NCI-H1048 (cell line): ENCODE results near the gene ASPSCR1.
A peak's percentile ranks its signal among the peaks of the same experiment; 100 is the strongest.

Experiments used
- DNase-seq: peaks from one replicate; lab custom pipeline; 2025; lab: John Stamatoyannopoulos, UW

ASPSCR1 gene

DNA sequence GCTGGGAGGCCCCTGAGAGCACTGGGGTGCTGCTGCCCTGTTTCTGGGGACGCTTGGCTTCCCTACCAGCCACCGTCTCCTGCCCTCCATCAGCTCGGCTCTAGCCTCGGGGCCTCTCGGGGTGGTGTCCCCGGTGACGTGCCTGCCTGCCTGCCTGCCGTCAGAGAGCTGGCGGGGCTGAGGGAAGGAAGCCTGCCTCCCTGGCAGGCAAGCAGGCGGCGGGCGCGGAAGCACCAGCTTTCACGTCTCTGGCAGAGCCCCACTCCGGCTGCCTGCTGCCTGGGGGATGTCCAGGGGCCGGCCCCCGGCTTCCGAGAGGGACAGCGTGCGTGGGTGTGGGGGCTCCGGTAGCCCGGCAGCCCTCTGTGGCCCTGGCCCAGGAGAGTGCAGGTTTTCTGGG is 35.9 kb downstream of the ASPSCR1 start:
- no peak for DNase-seq

DNA sequence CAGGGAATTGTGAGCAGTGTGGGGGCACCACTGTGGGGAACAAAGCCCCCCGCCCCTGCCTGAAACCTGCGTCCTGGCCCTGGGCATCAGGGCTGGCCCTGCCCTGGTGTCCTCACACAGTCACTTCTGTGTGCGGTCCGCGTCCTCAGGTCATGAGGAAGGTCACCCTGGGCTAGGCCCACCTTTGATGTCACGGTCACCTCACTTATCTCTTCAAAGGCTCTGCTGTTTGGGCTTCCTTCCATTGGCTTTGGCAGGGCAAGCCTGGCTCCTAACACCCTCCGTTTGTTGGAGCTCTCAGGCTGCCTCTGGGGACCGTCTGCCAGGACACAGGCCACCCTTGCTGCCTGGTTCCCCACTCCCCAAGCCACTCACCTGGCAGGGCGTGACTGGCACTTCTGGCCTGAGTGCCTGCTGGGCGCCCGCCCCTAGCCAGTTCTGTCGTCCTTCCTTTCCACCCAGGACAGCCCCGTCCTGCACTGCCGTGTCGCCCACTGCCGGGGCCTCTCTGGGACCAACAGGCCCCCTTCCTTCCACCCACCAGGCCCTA is 36.4 kb downstream of the ASPSCR1 start:
- DNase-seq: no peak

DNA sequence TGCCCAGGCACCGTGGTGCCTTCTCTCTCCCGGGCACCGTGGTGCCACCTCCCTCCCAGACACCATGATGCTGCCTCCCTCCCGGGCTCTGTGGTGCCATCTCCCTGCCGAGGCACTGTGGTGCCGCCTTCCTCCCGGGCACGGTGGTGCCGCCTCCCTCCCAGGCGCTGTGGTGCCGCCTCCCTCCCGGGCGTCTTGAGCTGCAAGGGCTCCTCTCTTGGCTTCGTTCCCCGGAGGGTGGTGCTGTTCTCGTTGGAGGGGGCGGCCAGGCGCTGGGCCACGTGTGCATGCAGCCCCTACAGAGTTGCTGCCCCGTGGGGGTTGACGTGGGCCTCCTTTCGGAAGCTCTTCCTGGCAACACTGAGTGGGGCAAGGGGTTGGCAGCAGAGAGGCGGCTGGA is 37.0 kb downstream of the ASPSCR1 start:
- no peak for DNase-seq

DNA sequence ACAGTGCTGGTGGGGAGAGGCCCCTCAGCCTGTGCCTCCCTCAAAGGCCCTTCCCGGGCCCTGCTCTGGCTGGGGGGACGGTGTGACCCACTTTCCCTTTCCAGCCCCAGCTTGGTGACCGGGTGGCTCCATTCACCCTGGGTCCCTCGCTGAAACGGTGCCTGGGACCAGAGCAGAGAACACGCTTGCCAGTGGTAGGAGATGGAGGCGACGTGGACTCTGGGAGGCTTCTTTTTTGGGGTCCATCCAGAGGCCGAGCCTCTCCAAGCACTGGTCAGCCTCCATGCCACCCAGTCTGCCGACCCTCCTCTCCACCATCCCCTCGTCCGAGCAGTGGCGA is 37.5 kb downstream of the ASPSCR1 start:
- no peak for DNase-seq

DNA sequence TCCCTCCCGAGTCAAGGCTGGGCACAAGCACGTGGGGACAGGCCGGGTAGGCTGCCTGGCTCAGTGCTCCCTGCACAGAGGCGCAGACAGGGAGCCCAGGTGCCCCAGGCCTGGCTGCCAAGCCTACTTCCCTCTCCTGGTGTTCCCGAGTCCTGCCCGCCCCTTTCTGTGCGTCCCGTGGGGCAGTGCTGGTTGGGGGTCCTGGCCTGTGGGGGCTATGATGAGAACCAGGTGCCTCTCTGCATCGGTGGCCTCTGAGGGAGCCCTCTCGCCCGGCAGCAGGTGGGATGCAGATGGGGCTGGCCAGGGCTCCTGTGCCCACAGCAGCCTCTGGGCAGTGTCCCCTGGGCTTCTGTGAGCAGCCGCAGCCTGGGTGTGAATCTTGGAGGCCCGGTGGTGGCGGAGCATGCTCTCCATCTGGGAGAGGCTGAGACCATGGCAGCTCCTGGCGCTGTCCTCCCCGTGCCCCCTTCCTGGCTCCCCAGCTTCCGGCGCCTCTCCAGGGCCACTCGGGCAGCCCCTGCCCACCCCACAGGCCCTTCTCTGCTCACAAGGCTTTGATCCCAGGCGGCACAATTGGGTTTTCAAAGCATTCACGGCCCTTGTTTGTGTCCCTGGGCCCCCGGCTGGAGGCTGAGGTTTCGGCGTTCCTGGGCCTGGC is 38.0 kb downstream of the ASPSCR1 start:
- DNase-seq: no peak

DNA sequence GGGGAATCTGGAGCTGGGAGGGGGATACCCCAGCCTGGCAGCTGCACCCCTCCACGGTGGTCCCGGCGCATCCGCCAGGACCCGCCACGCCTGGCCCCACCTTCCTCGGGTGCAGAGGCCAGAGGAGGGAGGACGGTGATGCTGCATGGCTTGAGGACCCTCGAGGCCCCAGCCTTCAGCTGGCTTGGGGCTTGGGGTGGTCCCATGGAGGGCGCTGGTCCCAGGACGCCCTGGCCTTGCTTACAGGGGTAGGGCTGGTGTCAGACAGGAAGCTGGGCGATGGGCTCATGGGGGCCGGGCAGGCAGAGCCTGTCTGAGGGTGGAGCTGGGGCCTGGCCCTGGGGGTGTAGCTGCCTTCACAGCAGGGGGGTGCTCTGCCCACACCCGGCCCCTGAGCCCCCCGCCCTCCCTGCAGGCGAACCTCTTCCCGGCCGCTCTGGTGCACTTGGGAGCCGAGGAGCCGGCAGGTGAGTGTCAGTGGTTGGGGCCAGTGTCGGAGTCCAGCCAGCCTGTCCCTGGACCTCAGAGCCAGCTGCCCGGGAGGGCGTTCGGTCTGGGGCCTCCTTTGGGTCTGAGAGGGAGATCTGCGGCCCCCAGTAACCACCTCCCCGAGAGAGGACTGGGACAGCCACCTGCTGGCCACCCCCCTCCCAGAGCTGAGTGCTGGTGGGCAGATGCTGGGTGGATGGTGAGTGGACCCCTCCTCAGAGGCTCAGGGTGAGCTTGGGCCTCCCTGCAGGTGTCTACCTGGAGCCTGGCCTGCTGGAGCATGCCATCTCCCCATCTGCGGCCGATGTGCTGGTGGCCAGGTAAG is 38.8 kb downstream of the ASPSCR1 start:
- DNase-seq: no peak

DNA sequence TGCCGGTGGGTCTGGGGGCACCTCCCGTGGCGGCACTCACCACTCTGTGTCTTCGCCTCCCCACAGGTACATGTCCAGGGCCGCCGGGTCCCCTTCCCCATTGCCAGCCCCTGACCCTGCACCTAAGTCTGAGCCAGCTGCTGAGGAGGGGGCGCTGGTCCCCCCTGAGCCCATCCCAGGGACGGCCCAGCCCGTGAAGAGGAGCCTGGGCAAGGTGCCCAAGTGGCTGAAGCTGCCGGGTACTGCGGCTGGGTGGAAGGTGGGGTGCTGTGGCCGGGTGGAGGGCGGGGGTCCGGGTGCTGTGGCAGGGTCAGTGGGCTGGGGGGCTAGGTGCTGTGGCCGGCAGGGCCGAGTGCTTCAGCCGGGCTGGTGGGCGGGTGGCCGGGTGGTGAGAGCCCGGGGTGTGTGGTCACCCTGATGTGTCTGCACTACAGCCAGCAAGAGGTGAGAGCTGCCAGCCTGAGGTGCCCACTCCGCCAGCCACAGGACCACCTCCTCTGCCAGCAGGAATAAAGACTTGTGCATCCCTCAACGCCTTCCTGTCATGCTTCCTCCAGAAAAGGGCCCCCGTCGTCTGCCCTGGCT is 39.5 kb downstream of the ASPSCR1 start:
- DNase-seq: no peak

DNA sequence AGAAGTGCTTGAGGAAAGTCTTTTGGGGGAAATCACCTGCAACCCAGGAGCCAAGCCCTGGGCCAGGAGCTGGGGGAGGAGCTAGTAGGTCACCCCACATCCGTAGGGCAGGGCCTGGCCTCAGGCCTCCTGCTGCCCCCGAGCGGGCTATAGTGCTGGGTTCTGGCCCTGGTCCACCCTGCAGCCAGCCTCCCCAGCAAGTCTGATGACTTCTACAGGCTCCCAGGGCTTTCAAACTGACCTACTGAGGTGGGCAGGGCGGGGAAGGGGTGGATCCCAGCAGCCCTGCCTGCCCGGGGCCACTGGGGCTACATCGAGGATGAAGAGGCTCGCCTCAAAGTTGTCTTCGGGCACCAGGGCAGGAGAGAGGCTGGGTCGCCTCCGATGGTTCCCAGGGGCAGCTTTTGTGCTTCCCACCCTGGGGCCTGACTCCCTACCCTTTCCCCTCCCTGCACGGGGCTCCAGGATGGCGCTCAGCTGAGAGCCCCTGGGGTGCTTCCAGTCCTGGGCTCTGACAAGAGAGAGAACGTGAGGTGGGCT is 40.3 kb downstream of the ASPSCR1 start:
- DNase-seq: no peak

DNA sequence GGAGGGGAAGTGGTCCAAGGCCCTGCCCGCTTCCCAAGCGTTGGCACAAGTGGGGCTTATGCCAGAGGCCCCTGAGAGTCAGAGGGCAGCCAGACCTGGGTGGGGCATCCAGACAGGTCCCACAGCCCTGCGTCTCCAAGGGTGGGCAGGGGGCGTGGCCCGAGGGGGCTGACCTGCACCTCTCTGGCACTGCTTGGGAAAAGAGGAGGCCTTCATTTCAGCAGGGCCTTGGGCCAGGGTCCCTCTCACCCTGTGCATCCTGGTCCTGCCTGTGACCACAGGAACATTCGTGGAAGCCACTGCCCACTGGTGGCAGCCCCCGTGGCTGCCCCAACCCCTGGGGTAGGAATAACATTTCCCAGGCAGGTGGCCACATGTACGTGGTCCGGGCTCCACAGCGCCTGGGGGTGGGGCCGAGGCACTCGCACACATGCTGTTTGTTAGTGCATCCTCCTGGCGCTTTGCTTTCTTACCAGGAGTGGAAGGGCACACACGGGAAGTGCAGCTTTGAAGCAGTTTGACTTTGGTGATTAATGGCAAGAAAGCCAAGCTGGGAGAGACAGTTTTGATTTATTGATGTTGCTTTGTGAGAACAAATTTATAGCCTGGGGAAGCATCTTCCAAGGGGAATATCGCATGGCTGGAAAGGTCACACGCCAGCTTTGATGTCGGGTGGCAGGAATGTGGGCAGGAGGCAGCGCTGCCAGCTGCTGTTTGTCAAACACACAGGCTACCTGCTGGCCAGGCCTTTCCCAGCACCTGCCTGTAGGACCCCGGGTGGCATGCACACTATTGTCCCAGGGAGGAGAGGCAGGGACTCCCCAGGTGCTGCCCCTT is 40.9 kb downstream of the ASPSCR1 start:
- DNase-seq: no peak

DNA sequence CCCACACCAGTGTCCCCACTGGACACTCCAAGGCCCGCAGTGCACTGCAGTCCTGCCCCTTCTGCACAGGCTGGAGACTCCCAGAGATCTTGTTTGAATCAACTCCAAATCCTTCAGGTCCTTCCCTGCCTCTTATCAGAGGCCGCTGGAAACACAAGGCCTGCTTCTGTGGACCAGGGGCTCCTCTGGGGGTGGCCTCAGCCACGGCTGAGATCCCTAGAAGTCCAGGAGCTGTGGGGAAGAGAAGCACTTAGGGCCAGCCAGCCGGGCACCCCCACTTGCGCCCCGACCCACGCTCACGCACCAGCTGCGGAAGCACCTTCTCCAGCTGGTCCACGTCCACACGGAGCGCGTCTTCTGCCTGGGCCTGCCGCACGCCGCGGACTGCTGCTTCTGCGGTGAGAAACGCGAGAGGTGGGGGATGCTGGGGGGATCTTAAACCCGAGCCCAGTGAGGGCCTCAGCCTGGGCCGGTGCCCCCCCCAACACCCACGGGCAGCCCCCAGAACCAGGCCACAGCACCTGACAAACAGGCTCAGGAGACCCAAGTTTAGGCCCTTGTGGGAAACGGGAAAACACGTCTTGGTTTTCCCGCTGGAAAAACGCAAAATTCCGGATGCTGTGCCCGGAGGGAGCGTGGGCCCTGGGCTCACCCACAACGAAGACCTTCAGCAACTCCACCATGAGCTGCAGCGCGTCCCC is 41.7 kb downstream of the ASPSCR1 start:
- no peak for DNase-seq

DNA sequence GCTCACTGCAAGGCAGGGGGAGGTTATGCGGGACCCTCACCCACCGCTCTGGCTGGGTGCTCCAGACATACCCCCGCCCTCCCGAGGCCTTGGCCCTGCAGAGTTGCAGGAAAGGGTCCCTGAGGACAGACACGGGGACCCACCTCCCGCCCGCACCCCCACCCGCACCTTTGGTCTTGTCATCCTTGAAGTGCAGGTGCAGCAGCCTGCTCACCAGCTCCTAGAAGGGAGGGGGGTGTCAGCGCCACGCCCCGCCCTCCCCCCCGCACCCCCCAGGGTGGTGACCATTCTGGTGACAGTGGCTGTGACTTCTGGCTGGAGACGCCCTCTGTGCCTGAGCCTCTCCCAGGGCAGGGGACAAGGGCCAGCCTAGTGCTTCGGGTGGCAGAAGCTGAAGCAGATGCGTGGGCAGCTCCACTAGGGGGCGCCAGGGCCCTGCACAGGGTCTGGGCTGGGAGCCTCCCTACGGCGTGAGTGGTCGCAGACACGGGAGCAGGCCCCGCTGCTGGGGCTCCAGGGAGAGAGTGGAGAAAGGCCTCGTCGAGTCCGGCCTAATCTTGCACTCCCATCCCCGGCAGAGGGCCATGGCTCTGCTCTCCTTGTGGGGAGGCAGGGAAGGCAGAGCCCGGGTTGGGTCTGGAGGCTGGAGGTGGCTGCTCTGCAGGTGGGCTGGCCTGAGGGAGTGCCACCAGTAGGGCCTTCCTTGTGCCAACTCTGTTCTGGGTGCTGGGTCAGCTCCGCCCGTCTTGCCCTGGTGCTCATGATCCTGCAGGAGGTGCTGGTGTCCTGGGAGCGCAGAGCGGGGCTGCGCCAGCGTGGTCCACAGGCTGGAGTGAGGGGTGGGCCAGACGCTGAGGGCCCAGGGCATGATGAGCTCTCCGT is 42.5 kb downstream of the ASPSCR1 start:
- DNase-seq: peak; percentile 19

DNA sequence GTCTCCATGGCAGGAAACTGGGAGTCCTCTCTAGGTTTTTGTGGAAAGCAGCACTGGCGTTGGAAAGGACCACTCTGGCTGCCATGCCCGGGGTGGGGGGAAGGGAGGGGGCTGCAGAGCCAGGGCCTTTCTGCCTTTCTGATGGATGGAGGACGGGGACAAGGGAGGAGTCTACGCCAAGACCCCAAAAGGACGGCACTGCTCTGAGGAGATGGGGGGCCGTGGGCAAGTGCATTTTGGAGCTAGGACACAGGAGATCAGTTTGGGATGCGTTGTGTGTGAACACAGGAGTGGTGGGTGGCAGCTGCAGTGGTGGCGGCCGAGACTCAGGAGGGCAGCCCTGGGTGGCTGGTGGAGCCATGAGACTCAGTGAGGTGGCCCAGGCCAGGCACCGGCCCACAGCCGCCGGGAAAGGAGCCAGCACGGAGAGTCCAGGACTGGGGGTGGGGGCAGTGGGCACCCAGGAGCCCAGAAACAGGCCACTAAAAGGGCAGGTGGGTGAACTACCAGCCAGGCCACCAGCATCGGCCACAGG is 43.2 kb downstream of the ASPSCR1 start:
- no peak for DNase-seq

DNA sequence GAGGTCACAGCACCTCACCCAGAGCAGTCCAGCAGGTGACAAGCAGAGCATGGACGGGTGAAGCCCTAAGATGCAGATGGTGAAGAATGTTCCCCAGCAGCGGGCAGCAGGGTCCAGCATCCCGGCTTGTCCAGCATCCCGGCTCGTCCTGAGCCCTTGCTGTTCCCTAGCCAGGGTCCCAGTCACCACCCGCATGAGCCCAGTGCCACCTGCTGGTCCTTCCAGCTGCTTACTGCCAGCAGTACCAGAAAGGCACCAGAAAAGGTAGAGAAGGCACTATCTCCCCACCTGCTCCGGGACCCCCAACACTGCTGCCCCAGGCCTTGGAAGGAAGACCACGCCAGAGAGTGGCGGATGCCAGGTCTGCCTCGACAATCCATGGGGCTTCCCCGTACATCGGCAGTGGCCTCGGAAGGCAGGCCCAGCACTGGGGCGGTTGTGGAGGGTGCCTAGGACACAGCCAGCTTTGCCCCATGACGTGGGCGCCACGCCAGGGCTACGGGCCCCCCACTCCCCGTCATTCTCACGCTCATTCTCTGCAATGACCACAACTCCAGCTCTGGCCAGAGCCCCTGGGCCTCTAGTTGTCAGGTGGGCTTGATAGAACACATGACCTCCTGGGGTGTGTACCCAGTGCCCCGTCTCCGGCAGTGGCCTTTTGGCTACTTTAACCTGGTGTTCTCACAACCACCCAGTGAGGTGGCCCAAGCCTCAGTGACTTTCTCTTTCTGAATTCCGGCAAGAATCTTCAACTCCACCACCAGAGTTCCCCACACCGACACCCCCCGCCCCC is 43.9 kb downstream of the ASPSCR1 start:
- DNase-seq: no peak

DNA sequence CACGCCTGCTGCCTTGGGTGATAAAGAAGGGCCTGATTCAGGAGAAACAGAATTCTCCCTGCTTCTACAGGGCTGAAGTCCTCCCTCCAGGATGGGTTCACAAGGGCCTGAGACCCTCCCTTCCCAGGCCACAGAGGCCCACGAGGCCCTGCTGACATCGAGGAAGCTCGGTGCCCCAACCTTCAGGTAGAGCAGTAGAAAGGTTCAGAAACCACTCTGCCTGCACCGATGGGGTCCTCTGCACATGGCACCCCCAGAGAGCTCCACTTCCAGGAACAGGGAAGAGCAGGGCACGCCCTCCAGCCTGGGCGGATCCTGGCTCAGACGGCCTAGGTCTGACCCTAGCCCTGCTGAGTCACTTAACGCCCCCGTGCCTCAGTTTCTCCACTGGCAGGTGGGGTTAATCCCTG is 44.5 kb downstream of the ASPSCR1 start:
- no peak for DNase-seq

DNA sequence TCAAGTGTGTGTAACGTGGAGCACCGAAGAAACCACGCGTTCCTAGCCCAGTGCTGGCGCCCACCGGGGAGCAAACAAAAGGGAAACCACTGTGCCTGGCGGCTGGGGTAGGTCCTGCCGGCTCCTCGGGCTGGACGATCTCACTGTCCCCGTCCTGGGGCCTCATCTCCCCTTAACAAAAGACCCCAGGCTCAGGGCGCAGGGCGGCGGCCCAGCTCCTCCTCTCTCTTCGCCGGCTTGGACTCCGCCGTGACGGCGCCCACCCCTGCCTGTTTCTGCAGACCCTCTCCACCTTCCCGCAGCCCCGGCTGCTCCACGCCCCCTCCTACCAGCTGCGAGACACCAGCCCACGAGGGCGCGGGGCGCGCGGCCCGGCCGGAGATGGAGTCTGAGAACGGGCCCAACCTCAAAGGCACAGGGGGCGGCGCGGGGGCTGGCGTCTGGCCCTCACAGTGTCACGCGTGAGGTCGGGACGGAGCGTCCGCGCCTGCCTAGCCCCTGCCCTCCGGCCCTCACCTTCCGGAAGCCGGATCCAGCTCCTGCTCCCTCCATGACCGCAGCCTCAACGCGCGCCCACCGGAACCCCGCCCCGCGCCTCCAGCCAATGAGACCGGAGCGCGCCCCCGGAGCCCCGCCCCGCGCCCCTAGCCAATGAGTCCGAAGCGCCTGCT is 45.0 kb downstream of the ASPSCR1 start, which contains the start of gene CENPX:
TSS of gene CENPX (minus strand) at position 569 of the 671 bp plus-strand sequence. CDS start at position 552, 17 bp downstream.
- no peak for DNase-seq

DNA sequence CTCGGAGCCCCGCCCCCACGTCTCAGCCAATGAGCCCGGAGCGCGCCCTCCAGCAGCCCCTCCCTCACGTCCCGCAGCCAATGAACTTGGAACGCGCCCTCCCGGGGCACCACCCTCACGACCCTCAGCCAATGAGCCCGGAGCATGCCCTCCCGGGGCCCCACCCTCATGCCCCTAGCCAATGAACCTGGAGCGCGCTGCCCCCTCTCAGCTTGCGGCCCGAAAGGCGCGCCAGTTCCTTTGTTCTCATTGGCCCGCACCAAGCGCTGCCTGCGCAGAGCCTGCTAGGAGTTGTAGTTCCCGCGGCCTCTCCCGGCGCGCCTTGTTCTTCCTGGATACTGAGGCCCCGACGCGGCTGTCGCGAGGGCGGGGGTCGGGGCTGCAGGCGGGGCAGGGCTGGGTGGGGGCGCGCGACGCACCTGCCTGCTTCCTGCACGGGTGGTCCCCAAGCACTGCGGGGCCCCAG is 45.6 kb downstream of the ASPSCR1 start, which contains the start of gene LRRC45:
TSS of gene LRRC45 (plus strand) at position 325 of the 466 bp plus-strand sequence. CDS start 339 bp downstream, outside the sequence.
- DNase-seq: peak; percentile 98

DNA sequence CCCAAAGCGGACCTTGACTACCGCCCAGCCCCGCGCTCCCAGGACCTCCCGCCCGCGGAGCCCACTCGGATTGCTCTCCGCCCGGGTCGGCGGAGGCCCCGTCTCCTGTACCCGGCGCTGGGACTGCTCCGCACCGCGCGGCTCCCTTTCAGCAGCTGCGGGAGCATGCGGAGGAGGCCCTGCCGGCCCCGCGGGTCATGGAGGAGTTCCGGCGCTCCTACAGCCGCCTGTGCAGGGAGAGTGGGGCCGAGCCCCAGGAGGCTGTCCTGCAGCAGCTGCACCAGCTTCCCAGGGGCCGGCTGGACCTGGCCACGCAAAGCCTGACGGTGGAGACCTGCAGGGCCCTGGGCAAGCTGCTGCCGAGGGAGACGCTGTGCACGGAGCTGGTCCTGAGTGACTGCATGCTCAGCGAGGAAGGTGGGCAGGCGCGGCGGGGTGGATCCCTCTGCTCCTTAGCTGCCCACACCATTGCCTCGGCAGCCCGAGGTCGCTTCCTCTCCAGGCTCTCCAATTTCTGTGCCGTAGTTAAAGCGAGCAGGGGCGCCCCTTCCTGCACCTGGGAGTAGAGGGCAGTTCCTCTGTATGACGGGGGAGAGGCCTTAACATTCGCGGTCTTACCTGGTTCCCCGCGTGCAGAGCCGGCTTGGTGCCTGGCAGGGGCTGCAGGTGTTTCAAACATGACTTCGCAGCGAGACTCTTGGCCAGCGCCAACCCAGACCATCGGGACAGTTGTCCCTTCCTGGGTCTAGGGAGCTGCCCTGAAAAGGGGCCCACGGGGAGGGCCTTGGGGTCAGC is 46.2 kb downstream of the ASPSCR1 start:
- no peak for DNase-seq
